ACC112 (cell line): ENCODE measurements around the gene ADAMTS1.

ENCODE experiments used
- H2AFZ ChIP-seq: fragments of 200-600 bp; sonication (generic); one replicate; pipeline ENCODE4 v1.6.0; 2017; ENCODE audit warnings: antibody characterized with exemption, low read length; ENCODE audit not compliant: unreplicated experiment
- H3K27ac ChIP-seq: fragments of 200-600 bp; sonication (generic); 2 replicates; pipeline ENCODE4 v1.5.1; 2014; ENCODE audit warnings: low read depth, mild to moderate bottlenecking, antibody characterized with exemption, low read length, moderate library complexity
- H3K27me3 ChIP-seq: fragments of 200-600 bp; sonication (generic); 2 replicates; pipeline ENCODE4 v1.6.1; 2014; ENCODE audit warnings: mild to moderate bottlenecking, antibody characterized with exemption, low read length, moderate library complexity, mixed read lengths; ENCODE audit not compliant: insufficient read depth
- H3K36me3 ChIP-seq: fragments of 200-600 bp; sonication (generic); 2 replicates; pipeline ENCODE4 v1.6.1; 2016; ENCODE audit warnings: mild to moderate bottlenecking, antibody characterized with exemption, low read length, moderate library complexity, mixed read lengths; ENCODE audit not compliant: insufficient read depth
- H3K4me1 ChIP-seq: fragments of 200-600 bp; sonication (generic); one replicate; pipeline ENCODE4 v1.6.1; 2016; ENCODE audit warnings: low read length, mixed read lengths; ENCODE audit not compliant: insufficient read depth, unreplicated experiment, control insufficient read depth
- H3K4me3 ChIP-seq: fragments of 200-600 bp; sonication (generic); 2 replicates; pipeline ENCODE4 v1.5.1; 2014; ENCODE audit warnings: mild to moderate bottlenecking, low read depth, low read length
- H3K79me2 ChIP-seq: fragments of 200-600 bp; sonication (generic); one replicate; pipeline ENCODE4 v1.6.0; 2016; ENCODE audit warnings: low read length; ENCODE audit not compliant: control insufficient read depth, unreplicated experiment, insufficient read depth

The ADAMTS1 gene

GRCh38 chr21:26834181-26834905 is 10.9 kb downstream of the ADAMTS1 start:
- Histone ChIP-seq H3K36me3 (peaks cover 28% of the 10 kb centered on the region), H3K27me3 (no peaks in the 10 kb centered on the region), H3K27ac (peak overlapping the region; percentile 84), H3K4me1 (peaks cover 45% of the 10 kb centered on the region), H3K79me2 (no peaks in the 10 kb centered on the region), H3K4me3 (no peak overlapping the region), H2AFZ (no peak overlapping the region)

GRCh38 chr21:26833460-26833939 is 11.7 kb downstream of the ADAMTS1 start:
- no peaks in the 10 kb centered on the region for H3K79me2 ChIP-seq
- peak overlapping the region; percentile 11; the same call in 1 of the 2 replicates for H3K27ac ChIP-seq
- H3K27me3 ChIP-seq: no peaks in the 10 kb centered on the region
- no peak overlapping the region for H2AFZ ChIP-seq
- H3K36me3 ChIP-seq: peaks cover 20% of the 10 kb centered on the region
- H3K4me3 ChIP-seq: no peak overlapping the region
- H3K4me1 ChIP-seq: peaks cover 38% of the 10 kb centered on the region

GRCh38 chr21:26833011-26833410 is 12.2 kb downstream of the ADAMTS1 start:
- H3K4me1 ChIP-seq: peaks cover 33% of the 10 kb centered on the region
- H3K4me3 ChIP-seq: no peak overlapping the region
- no peak overlapping the region for H2AFZ ChIP-seq
- H3K27ac ChIP-seq: no peak overlapping the region
- no peaks in the 10 kb centered on the region for H3K79me2 ChIP-seq
- H3K27me3 ChIP-seq: no peaks in the 10 kb centered on the region
- H3K36me3 ChIP-seq: peaks cover 15% of the 10 kb centered on the region

DNA sequence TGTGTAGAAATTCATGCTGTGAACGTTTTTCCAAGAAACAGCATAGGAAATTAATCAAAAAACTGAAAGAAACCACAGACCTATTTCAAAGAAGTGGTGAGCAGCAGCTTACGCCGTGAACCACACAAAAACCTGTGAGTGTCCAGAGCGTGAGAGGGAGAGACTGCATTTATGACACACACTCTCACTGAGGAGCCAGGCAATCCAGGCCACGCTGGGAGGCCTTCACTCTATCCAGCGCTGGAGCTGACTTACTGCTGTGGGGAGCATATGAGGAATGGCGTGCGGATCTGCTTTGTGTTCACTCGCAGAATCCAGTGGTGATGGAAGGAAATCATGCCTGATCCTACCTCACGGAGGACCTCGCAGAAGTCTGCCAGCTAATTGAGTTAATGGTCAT is 12.7 kb downstream of the ADAMTS1 start:
- no peaks in the 10 kb centered on the region for H3K27me3 ChIP-seq
- H3K36me3 ChIP-seq: peaks cover 10% of the 10 kb centered on the region
- no peak overlapping the region for H3K27ac ChIP-seq
- no peaks in the 10 kb centered on the region for H3K79me2 ChIP-seq
- no peak overlapping the region for H3K4me3 ChIP-seq
- peaks cover 29% of the 10 kb centered on the region for H3K4me1 ChIP-seq
- no peak overlapping the region for H2AFZ ChIP-seq

- no peaks in the 10 kb centered on the region for H3K36me3 ChIP-seq
- H3K27ac ChIP-seq: no peak overlapping the region
- H2AFZ ChIP-seq: no peak overlapping the region
- no peaks in the 10 kb centered on the region for H3K79me2 ChIP-seq
- H3K4me3 ChIP-seq: no peak overlapping the region
- H3K4me1 ChIP-seq: no peaks in the 10 kb centered on the region
- H3K27me3 ChIP-seq: no peaks in the 10 kb centered on the region
These were observed 18.4 kb downstream of the ADAMTS1 start for GRCh38 chr21:26826801-26827200.

GRCh38 chr21:26820509-26820908 is 24.7 kb downstream of the ADAMTS1 start:
- Histone ChIP-seq H3K36me3 (no peaks in the 10 kb centered on the region), H3K79me2 (no peaks in the 10 kb centered on the region), H3K27me3 (no peaks in the 10 kb centered on the region), H3K4me3 (no peak overlapping the region), H2AFZ (no peak overlapping the region), H3K27ac (no peak overlapping the region), H3K4me1 (no peaks in the 10 kb centered on the region)

DNA sequence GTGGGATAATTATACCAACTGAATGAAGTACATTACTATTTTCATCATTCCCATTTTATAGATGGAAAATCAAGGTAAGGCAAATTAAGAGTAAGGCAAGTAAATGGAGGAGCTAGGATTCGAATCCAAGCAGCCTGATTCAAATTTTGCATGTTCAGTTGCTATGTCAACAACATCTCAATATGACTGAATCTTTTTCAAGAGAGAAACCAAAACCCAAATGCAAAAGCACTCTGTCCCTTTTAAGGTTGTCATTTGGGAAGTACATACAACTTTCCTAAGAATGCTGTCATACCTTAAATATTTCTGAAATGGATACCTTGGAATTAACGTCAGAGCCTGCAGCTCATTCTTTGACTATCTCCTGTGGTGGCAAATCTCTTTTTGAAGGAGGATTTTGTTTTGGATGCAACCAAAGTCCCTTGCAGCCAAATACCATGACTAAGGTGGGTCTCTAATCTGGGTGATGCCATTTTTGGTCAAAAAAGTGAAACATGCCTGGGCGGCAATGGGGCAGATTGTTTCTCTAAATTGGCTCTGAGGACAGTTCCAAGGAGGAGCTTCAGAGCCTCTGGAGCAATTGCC is 25.4 kb downstream of the ADAMTS1 start:
- no peaks in the 10 kb centered on the region for H3K79me2 ChIP-seq
- no peak overlapping the region for H3K4me3 ChIP-seq
- no peaks in the 10 kb centered on the region for H3K27me3 ChIP-seq
- no peak overlapping the region for H3K27ac ChIP-seq
- no peaks in the 10 kb centered on the region for H3K4me1 ChIP-seq
- H2AFZ ChIP-seq: no peak overlapping the region
- H3K36me3 ChIP-seq: no peaks in the 10 kb centered on the region

GRCh38 chr21:26818906-26819305 is 26.3 kb downstream of the ADAMTS1 start:
- Histone ChIP-seq H3K79me2 (no peaks in the 10 kb centered on the region), H3K27me3 (no peaks in the 10 kb centered on the region), H3K4me1 (no peaks in the 10 kb centered on the region), H3K36me3 (no peaks in the 10 kb centered on the region), H3K4me3 (no peak overlapping the region), H2AFZ (no peak overlapping the region), H3K27ac (no peak overlapping the region)

GRCh38 chr21:26815197-26815596 is 30.0 kb downstream of the ADAMTS1 start:
- no peak overlapping the region for H2AFZ ChIP-seq
- H3K4me1 ChIP-seq: peaks cover 3% of the 10 kb centered on the region
- H3K27ac ChIP-seq: peak overlapping the region; percentile 18; the same call in 1 of the 2 replicates
- peak overlapping the region; percentile 55 for H3K4me3 ChIP-seq
- H3K27me3 ChIP-seq: no peaks in the 10 kb centered on the region
- H3K79me2 ChIP-seq: no peaks in the 10 kb centered on the region
- H3K36me3 ChIP-seq: no peaks in the 10 kb centered on the region

- Histone ChIP-seq H3K36me3 (no peaks in the 10 kb centered on the region), H3K79me2 (no peaks in the 10 kb centered on the region), H3K27me3 (no peaks in the 10 kb centered on the region), H2AFZ (no peak overlapping the region), H3K4me1 (peaks cover 3% of the 10 kb centered on the region), H3K27ac (no peak overlapping the region), H3K4me3 (no peak overlapping the region)
These were observed 30.8 kb downstream of the ADAMTS1 start for GRCh38 chr21:26814386-26814785.

DNA sequence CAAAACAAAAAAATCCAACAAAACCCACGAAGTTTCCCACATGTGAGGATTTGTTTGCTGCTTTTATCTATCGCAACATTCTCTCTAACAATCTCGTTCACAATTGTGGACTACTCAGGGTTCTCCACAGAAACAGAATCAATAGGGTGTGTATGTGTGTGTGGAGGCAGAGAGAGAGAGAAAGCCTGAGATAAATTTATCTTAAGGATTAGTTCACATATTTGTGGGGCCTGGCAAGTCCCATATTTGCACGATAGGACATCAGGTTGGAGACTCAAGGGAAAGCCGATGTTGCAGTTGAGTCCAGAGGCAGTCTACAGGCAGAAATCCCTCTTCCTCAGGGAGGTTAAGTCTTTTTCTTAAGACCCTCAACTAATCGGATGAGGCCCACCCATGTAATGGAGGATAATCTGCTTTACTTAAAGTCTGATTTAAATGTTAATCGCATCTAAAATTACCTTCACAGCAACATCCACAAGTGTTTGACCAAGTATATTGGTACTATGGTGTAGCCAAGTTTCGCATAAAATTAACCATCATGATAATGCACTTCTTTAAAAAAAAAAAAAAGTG is 31.7 kb downstream of the ADAMTS1 start:
- Histone ChIP-seq H3K4me1 (peaks cover 3% of the 10 kb centered on the region), H3K27me3 (no peaks in the 10 kb centered on the region), H3K79me2 (no peaks in the 10 kb centered on the region), H3K4me3 (no peak overlapping the region), H2AFZ (no peak overlapping the region), H3K36me3 (no peaks in the 10 kb centered on the region), H3K27ac (no peak overlapping the region)
